Measurements from ENCODE around the gene RBPJL.

GRCh38 chr20:45347936-45348778 lies 41.5 kb downstream of the RBPJL start, which contains the start of gene SDC4:
- TF ChIP-seq, protein P1, sequence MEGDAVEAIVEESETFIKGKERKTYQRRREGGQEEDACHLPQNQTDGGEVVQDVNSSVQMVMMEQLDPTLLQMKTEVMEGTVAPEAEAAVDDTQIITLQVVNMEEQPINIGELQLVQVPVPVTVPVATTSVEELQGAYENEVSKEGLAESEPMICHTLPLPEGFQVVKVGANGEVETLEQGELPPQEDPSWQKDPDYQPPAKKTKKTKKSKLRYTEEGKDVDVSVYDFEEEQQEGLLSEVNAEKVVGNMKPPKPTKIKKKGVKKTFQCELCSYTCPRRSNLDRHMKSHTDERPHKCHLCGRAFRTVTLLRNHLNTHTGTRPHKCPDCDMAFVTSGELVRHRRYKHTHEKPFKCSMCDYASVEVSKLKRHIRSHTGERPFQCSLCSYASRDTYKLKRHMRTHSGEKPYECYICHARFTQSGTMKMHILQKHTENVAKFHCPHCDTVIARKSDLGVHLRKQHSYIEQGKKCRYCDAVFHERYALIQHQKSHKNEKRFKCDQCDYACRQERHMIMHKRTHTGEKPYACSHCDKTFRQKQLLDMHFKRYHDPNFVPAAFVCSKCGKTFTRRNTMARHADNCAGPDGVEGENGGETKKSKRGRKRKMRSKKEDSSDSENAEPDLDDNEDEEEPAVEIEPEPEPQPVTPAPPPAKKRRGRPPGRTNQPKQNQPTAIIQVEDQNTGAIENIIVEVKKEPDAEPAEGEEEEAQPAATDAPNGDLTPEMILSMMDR (IDR thresholded peaks at IDR 0.05; ENCODE audit: low read depth, low read length, poor library complexity, severe bottlenecking): no peak
- TF ChIP-seq EZH2phosphoT487 (IDR thresholded peaks at IDR 0.05; ENCODE audit: borderline replicate concordance, low read length): no peak; the same call in 1 of the 2 replicates

Data from DOHH2 (cell line).